Large intestine (tissue), 3 donors: ENCODE results near the gene GPR158. TPM values are rescaled to one million over a fixed set of nuclear protein-coding genes. Genes with fewer than 3 reads are reported as not detected.

Source experiments
- DNase-seq, 2 donors: peaks; one replicate each; pipeline versions ENCODE4 v3.0.0 to v3.0.0-alpha.2; 2013
- H3K27ac ChIP-seq: one replicate; pipeline ENCODE4 v1.5.1; 2013; ENCODE audit warnings: low read length
- H3K27me3 ChIP-seq: 2 replicates; pipeline ENCODE4 v1.6.1; 2013; ENCODE audit warnings: low read length; ENCODE audit not compliant: control insufficient read depth, insufficient read depth
- H3K36me3 ChIP-seq: 2 replicates; pipeline ENCODE4 v1.6.1; 2013; ENCODE audit warnings: low read length; ENCODE audit not compliant: control insufficient read depth, insufficient read depth
- H3K4me1 ChIP-seq: one replicate; pipeline ENCODE4 v1.6.1; 2013; ENCODE audit warnings: low read length; ENCODE audit not compliant: control insufficient read depth, insufficient read depth
- H3K4me3 ChIP-seq: one replicate; pipeline ENCODE4 v1.5.1; 2013; ENCODE audit warnings: low read length
- H3K9me3 ChIP-seq: one replicate; pipeline ENCODE4 v1.6.1; 2013; ENCODE audit warnings: mild to moderate bottlenecking, low read depth, low read length, moderate library complexity; ENCODE audit not compliant: control insufficient read depth
- WGBS: methylation state at CpG from one replicate; pipeline ENCODE4 v1.1.5; 2013; ENCODE audit warnings: low lambda C conversion rate; ENCODE audit not compliant: insufficient coverage; 5-methylcytosine and 5-hydroxymethylcytosine counted together
- polyA plus RNA-seq: library from polyadenylated mRNA; unstranded; fragments of 120-200 nt; gene quantifications from one replicate; pipeline ENCODE4 v1.2.1, GENCODE V29; 2013

Gene GPR158
- polyA plus RNA-seq, 1 donor, result 0.33 TPM

GRCh38 chr10:25206693-25207414 is 32.1 kb downstream of the GPR158 start:
- Histone ChIP-seq H3K4me1 (no peaks in the 10 kb centered on the region), H3K36me3 (no peaks in the 10 kb centered on the region), H3K27me3 (no peaks in the 10 kb centered on the region), H3K9me3 (no peaks in the 10 kb centered on the region), H3K4me3 (no peak overlapping the region), H3K27ac (no peak overlapping the region)
- WGBS, result no CpG with 5 or more reads among the region's 4 CpGs
- no peak for DNase-seq

- DNase-seq, result no peak
- Histone ChIP-seq H3K9me3 (no peaks in the 10 kb centered on the region), H3K27me3 (no peaks in the 10 kb centered on the region), H3K27ac (no peak overlapping the region), H3K4me3 (no peak overlapping the region), H3K4me1 (no peaks in the 10 kb centered on the region), H3K36me3 (no peaks in the 10 kb centered on the region)
- 40% methylated on average over 1 of the region's 2 CpGs for WGBS
These were observed 34.8 kb downstream of the GPR158 start for GRCh38 chr10:25209618-25210017.

GRCh38 chr10:25210265-25210664 is 35.5 kb downstream of the GPR158 start:
- Histone ChIP-seq H3K4me3 (no peak overlapping the region), H3K9me3 (no peaks in the 10 kb centered on the region), H3K27ac (no peak overlapping the region), H3K27me3 (no peaks in the 10 kb centered on the region), H3K36me3 (no peaks in the 10 kb centered on the region), H3K4me1 (no peaks in the 10 kb centered on the region)
- 60% methylated on average over 1 of the region's 2 CpGs for WGBS
- no peak for DNase-seq

- DNase-seq, result no peak
- no peaks in the 10 kb centered on the region for H3K9me3 ChIP-seq
- H3K27ac ChIP-seq, result no peak overlapping the region
- H3K4me3 ChIP-seq, result no peak overlapping the region
- WGBS, result no CpG with 5 or more reads among the region's 1 CpG
- H3K36me3 ChIP-seq, result no peaks in the 10 kb centered on the region
- H3K27me3 ChIP-seq, result no peaks in the 10 kb centered on the region
- no peaks in the 10 kb centered on the region for H3K4me1 ChIP-seq
These were observed 45.4 kb downstream of the GPR158 start for GRCh38 chr10:25220156-25220555.

GRCh38 chr10:25222085-25222660 is 47.4 kb downstream of the GPR158 start:
- Histone ChIP-seq H3K36me3 (no peaks in the 10 kb centered on the region), H3K27ac (no peak overlapping the region), H3K9me3 (no peaks in the 10 kb centered on the region), H3K4me3 (no peak overlapping the region), H3K27me3 (no peaks in the 10 kb centered on the region), H3K4me1 (no peaks in the 10 kb centered on the region)
- WGBS, result 100% methylated on average over 2 of the region's 7 CpGs
- DNase-seq, result no peak

GRCh38 chr10:25226775-25227682 is 52.2 kb downstream of the GPR158 start:
- H3K27ac ChIP-seq, result no peak overlapping the region
- H3K36me3 ChIP-seq, result no peaks in the 10 kb centered on the region
- no peak overlapping the region for H3K4me3 ChIP-seq
- no peaks in the 10 kb centered on the region for H3K27me3 ChIP-seq
- DNase-seq, result peak; percentile 6 to 11
- WGBS, result 18% methylated on average over 3 of the region's 7 CpGs
- H3K4me1 ChIP-seq, result no peaks in the 10 kb centered on the region
- no peaks in the 10 kb centered on the region for H3K9me3 ChIP-seq

- Histone ChIP-seq H3K9me3 (no peaks in the 10 kb centered on the region), H3K4me1 (no peaks in the 10 kb centered on the region), H3K27me3 (no peaks in the 10 kb centered on the region), H3K36me3 (no peaks in the 10 kb centered on the region), H3K27ac (no peak overlapping the region), H3K4me3 (no peak overlapping the region)
- DNase-seq, result no peak
- WGBS, result no CpG with 5 or more reads among the region's 2 CpGs
These were observed 57.0 kb downstream of the GPR158 start for GRCh38 chr10:25231751-25232150.

GRCh38 chr10:25232204-25232603 is 57.4 kb downstream of the GPR158 start:
- Histone ChIP-seq H3K4me1 (no peaks in the 10 kb centered on the region), H3K27ac (no peak overlapping the region), H3K36me3 (no peaks in the 10 kb centered on the region), H3K27me3 (no peaks in the 10 kb centered on the region), H3K9me3 (no peaks in the 10 kb centered on the region), H3K4me3 (no peak overlapping the region)
- WGBS, result no CpG with 5 or more reads among the region's 2 CpGs
- no peak for DNase-seq

GRCh38 chr10:25245165-25245564 is 70.4 kb downstream of the GPR158 start:
- Histone ChIP-seq H3K4me1 (no peaks in the 10 kb centered on the region), H3K9me3 (no peaks in the 10 kb centered on the region), H3K27me3 (no peaks in the 10 kb centered on the region), H3K27ac (no peak overlapping the region), H3K4me3 (no peak overlapping the region), H3K36me3 (no peaks in the 10 kb centered on the region)
- no peak for DNase-seq
- WGBS, result no CpG with 5 or more reads among the region's 1 CpG

- no peak for DNase-seq
- Histone ChIP-seq H3K9me3 (no peaks in the 10 kb centered on the region), H3K4me1 (no peaks in the 10 kb centered on the region), H3K27me3 (no peaks in the 10 kb centered on the region), H3K4me3 (no peak overlapping the region), H3K27ac (no peak overlapping the region), H3K36me3 (no peaks in the 10 kb centered on the region)
- WGBS, result 95% methylated on average over 2 of the region's 5 CpGs
These were observed 82.8 kb downstream of the GPR158 start for GRCh38 chr10:25257646-25258045.
